GM23338 (cell line): ENCODE results near the gene HABP4. TPM values are rescaled to one million over a fixed set of nuclear protein-coding genes. Genes with fewer than 3 reads are reported as not detected.

Source experiments
- ATAC-seq: fragments of 200-7000 bp; cut with Tn5 transposase; 3 replicates; pipeline ENCODE4 v1.9.1; 2020
- DNase-seq: peaks from one replicate; pipeline ENCODE4 v3.0.0-alpha.2; 2015; ENCODE audit warnings: low spot score
- H2AFZ ChIP-seq: fragments of 200-600 bp; sonication (generic); 2 replicates; pipeline ENCODE4 v1.8.0; 2016; ENCODE audit warnings: antibody characterized with exemption, mild to moderate bottlenecking, moderate library complexity
- H3F3A ChIP-seq: fragments of 200-600 bp; sonication (generic); replicated peaks from 2 replicates; pipeline ENCODE4 v1.8.0; 2017; ENCODE audit warnings: antibody characterized with exemption, mixed run types, low read depth
- H3K27ac ChIP-seq: fragments of 200-600 bp; sonication (generic); 2 replicates; pipeline ENCODE4 v1.6.1; 2016; ENCODE audit warnings: low read depth
- H3K27me3 ChIP-seq: fragments of 200-600 bp; sonication (generic); 2 replicates; pipeline ENCODE4 v1.8.0; 2016; ENCODE audit warnings: mild to moderate bottlenecking, mixed run types, moderate library complexity; ENCODE audit not compliant: insufficient read depth
- H3K36me3 ChIP-seq: fragments of 200-600 bp; sonication (generic); 2 replicates; pipeline ENCODE4 v1.8.0; 2016; ENCODE audit warnings: mild to moderate bottlenecking; ENCODE audit not compliant: insufficient read depth
- H3K4me1 ChIP-seq: fragments of 200-600 bp; sonication (generic); 2 replicates; pipeline ENCODE4 v1.8.0; 2016; ENCODE audit warnings: mild to moderate bottlenecking, moderate library complexity; ENCODE audit not compliant: insufficient read depth
- H3K4me2 ChIP-seq: fragments of 200-600 bp; sonication (generic); 2 replicates; pipeline ENCODE4 v1.7.1; 2017; ENCODE audit warnings: mixed run types
- H3K4me3 ChIP-seq: fragments of 200-600 bp; sonication (generic); 2 replicates; pipeline ENCODE4 v1.6.1; 2016; ENCODE audit warnings: mixed run types
- H3K79me2 ChIP-seq: fragments of 200-600 bp; sonication (generic); replicated peaks from 2 replicates; pipeline ENCODE4 v1.8.0; 2017; ENCODE audit warnings: mild to moderate bottlenecking; ENCODE audit not compliant: insufficient read depth
- H3K9me2 ChIP-seq: fragments of 200-600 bp; sonication (generic); 2 replicates; pipeline ENCODE4 v1.8.0; 2017; ENCODE audit not compliant: insufficient read depth
- H4K20me1 ChIP-seq: fragments of 200-600 bp; sonication (generic); replicated peaks from 2 replicates; pipeline ENCODE4 v1.8.0; 2017; ENCODE audit warnings: mild to moderate bottlenecking; ENCODE audit not compliant: insufficient read depth
- H3K27ac Mint-ChIP-seq: 2 replicates; pipeline ENCODE4 v1.8.0; 2020; ENCODE audit warnings: inconsistent platforms, mild to moderate bottlenecking, moderate library complexity, mixed read lengths
- H3K27me3 Mint-ChIP-seq: 3 replicates; pipeline ENCODE4 v1.8.0; 2022; ENCODE audit warnings: low read depth, mild to moderate bottlenecking, moderate library complexity, mixed read lengths, inconsistent platforms; ENCODE audit not compliant: insufficient read depth, poor library complexity
- H3K36me3 Mint-ChIP-seq: 3 replicates; pipeline ENCODE4 v1.8.0; 2021; ENCODE audit warnings: low read depth, mild to moderate bottlenecking, inconsistent platforms, moderate library complexity, mixed read lengths
- H3K4me1 Mint-ChIP-seq: 3 replicates; pipeline ENCODE4 v1.8.0; 2020; ENCODE audit warnings: mild to moderate bottlenecking, inconsistent platforms, mixed read lengths
- H3K4me3 Mint-ChIP-seq: 3 replicates; pipeline ENCODE4 v1.8.0; 2021; ENCODE audit warnings: moderate library complexity, mild to moderate bottlenecking, inconsistent platforms, mixed read lengths
- H3K9me3 Mint-ChIP-seq: 3 replicates; pipeline ENCODE4 v1.8.0; 2020; ENCODE audit warnings: moderate library complexity, mild to moderate bottlenecking, inconsistent platforms, mixed read lengths
- EZH2 ChIP-seq: fragments of 200-600 bp; sonication (generic); IDR thresholded peaks from one replicate; pipeline ENCODE4 v1.8.0; 2017; ENCODE audit warnings: antibody characterized with exemption, mild to moderate bottlenecking, low read depth; ENCODE audit not compliant: unreplicated experiment
- EZH2phosphoT487 ChIP-seq: fragments of 200-600 bp; sonication (generic); IDR thresholded peaks from one replicate; pipeline ENCODE4 v1.8.1; 2018; ENCODE audit warnings: antibody characterized with exemption; ENCODE audit not compliant: unreplicated experiment
- JUNB ChIP-seq: IDR thresholded peaks from one replicate; pipeline ENCODE4 v1.6.1; 2016; ENCODE audit warnings: antibody characterized with exemption; ENCODE audit not compliant: unreplicated experiment
- POLR2AphosphoS5 ChIP-seq: IDR thresholded peaks from 2 replicates; pipeline ENCODE4 v1.6.1; 2016; ENCODE audit warnings: antibody characterized with exemption, low read depth
- ZNF114 ChIP-seq: fragments of 250-450 bp; sonication (Bioruptor Pico); IDR thresholded peaks from 2 replicates; pipeline ENCODE4 v1.5.0; 2020; ENCODE audit warnings: mild to moderate bottlenecking, moderate library complexity
- polyA plus RNA-seq: library from polyadenylated mRNA; unstranded; fragments of >200 nt; fragmentation: Nextera tagmentation; extraction: Ambion mirVana; gene quantifications from 2 replicates; pipeline ENCODE4 v1.2.1, GENCODE V29; 2016
- total RNA-seq: library from RNA; depleted of rRNA; stranded (reverse); fragments of >200 nt; shearing (Covaris generic); gene quantifications from 2 replicates; pipeline ENCODE4 v1.2.3, GENCODE V29; 2014
- TF ChIP-seq, protein P1 (sequence below): fragments of 250-450 bp; sonication (Bioruptor Pico); IDR thresholded peaks from 2 replicates; pipeline ENCODE4 v1.5.0; 2020; ENCODE audit warnings: mild to moderate bottlenecking, moderate library complexity
- TF ChIP-seq, protein P2 (sequence below): IDR thresholded peaks from one replicate; pipeline ENCODE4 v1.6.1; 2018; ENCODE audit warnings: antibody characterized with exemption; ENCODE audit not compliant: unreplicated experiment

HABP4 gene
- total and polyA plus RNA-seq, 2 experiments from 2014 or later, result 8.8 to 9.9 TPM

DNA sequence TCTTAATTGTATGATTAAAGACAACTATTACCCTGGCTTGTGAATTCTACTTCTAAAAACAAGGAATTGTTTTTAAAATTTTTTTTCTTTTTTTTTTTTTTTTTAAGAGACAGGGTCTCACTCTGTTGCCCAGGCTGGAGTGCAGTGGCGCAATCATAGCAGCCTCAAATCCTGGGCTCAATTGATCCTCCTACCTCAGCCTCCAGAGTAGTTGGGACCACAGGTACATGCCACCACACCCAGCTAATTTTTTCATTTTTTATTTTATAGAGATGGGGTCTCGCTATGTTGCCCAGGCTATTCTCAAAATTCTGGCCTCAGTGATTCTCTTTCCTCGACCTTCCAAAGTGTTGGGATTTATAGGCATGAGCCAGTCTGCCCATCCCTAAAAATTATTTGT, 62.3 kb downstream of the HABP4 start:
- Histone ChIP-seq H3K27ac (no peak overlapping the region), H3K4me2 (no peak overlapping the region), H3K27me3 (no peaks in the 10 kb centered on the region), H2AFZ (no peak overlapping the region), H3K79me2 (no peaks in the 10 kb centered on the region), H3K4me1 (peaks cover 25% of the 10 kb centered on the region; the same call in 1 of the 2 replicates), H3K36me3 (0 out of 2 replicates have a peak, but pooled peaks cover 2% of the 10 kb centered on the region), H3K4me3 (no peak overlapping the region), H4K20me1 (no peaks in the 10 kb centered on the region), H3F3A (no peaks in the 10 kb centered on the region), H3K9me2 (no peaks in the 10 kb centered on the region)
- Mint-ChIP-seq H3K27ac (no peak overlapping the region), H3K27me3 (peaks cover 2% of the 10 kb centered on the region), H3K9me3 (no peaks in the 10 kb centered on the region), H3K4me1 (peaks cover 12% of the 10 kb centered on the region), H3K36me3 (peaks cover 39% of the 10 kb centered on the region), H3K4me3 (no peak overlapping the region)
- no peak for ATAC-seq
- no peak for DNase-seq
- no peak for TF ChIP-seq EZH2phosphoT487
- TF ChIP-seq ZNF114 (CRISPR knock-in tag), result no peak
- TF ChIP-seq, protein P1, sequence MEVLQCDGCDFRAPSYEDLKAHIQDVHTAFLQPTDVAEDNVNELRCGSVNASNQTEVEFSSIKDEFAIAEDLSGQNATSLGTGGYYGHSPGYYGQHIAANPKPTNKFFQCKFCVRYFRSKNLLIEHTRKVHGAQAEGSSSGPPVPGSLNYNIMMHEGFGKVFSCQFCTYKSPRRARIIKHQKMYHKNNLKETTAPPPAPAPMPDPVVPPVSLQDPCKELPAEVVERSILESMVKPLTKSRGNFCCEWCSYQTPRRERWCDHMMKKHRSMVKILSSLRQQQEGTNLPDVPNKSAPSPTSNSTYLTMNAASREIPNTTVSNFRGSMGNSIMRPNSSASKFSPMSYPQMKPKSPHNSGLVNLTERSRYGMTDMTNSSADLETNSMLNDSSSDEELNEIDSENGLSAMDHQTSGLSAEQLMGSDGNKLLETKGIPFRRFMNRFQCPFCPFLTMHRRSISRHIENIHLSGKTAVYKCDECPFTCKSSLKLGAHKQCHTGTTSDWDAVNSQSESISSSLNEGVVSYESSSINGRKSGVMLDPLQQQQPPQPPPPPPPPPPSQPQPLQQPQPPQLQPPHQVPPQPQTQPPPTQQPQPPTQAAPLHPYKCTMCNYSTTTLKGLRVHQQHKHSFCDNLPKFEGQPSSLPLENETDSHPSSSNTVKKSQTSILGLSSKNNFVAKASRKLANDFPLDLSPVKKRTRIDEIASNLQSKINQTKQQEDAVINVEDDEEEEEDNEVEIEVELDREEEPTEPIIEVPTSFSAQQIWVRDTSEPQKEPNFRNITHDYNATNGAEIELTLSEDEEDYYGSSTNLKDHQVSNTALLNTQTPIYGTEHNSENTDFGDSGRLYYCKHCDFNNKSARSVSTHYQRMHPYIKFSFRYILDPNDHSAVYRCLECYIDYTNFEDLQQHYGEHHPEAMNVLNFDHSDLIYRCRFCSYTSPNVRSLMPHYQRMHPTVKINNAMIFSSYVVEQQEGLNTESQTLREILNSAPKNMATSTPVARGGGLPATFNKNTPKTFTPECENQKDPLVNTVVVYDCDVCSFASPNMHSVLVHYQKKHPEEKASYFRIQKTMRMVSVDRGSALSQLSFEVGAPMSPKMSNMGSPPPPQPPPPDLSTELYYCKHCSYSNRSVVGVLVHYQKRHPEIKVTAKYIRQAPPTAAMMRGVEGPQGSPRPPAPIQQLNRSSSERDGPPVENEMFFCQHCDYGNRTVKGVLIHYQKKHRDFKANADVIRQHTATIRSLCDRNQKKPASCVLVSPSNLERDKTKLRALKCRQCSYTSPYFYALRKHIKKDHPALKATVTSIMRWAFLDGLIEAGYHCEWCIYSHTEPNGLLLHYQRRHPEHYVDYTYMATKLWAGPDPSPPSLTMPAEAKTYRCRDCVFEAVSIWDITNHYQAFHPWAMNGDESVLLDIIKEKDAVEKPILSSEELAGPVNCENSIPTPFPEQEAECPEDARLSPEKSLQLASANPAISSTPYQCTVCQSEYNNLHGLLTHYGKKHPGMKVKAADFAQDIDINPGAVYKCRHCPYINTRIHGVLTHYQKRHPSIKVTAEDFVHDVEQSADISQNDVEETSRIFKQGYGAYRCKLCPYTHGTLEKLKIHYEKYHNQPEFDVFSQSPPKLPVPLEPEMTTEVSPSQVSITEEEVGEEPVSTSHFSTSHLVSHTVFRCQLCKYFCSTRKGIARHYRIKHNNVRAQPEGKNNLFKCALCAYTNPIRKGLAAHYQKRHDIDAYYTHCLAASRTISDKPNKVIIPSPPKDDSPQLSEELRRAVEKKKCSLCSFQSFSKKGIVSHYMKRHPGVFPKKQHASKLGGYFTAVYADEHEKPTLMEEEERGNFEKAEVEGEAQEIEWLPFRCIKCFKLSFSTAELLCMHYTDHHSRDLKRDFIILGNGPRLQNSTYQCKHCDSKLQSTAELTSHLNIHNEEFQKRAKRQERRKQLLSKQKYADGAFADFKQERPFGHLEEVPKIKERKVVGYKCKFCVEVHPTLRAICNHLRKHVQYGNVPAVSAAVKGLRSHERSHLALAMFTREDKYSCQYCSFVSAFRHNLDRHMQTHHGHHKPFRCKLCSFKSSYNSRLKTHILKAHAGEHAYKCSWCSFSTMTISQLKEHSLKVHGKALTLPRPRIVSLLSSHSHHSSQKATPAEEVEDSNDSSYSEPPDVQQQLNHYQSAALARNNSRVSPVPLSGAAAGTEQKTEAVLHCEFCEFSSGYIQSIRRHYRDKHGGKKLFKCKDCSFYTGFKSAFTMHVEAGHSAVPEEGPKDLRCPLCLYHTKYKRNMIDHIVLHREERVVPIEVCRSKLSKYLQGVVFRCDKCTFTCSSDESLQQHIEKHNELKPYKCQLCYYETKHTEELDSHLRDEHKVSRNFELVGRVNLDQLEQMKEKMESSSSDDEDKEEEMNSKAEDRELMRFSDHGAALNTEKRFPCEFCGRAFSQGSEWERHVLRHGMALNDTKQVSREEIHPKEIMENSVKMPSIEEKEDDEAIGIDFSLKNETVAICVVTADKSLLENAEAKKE (CRISPR knock-in tag), result no peak
- no peak for TF ChIP-seq POLR2AphosphoS5
- TF ChIP-seq, protein P2, sequence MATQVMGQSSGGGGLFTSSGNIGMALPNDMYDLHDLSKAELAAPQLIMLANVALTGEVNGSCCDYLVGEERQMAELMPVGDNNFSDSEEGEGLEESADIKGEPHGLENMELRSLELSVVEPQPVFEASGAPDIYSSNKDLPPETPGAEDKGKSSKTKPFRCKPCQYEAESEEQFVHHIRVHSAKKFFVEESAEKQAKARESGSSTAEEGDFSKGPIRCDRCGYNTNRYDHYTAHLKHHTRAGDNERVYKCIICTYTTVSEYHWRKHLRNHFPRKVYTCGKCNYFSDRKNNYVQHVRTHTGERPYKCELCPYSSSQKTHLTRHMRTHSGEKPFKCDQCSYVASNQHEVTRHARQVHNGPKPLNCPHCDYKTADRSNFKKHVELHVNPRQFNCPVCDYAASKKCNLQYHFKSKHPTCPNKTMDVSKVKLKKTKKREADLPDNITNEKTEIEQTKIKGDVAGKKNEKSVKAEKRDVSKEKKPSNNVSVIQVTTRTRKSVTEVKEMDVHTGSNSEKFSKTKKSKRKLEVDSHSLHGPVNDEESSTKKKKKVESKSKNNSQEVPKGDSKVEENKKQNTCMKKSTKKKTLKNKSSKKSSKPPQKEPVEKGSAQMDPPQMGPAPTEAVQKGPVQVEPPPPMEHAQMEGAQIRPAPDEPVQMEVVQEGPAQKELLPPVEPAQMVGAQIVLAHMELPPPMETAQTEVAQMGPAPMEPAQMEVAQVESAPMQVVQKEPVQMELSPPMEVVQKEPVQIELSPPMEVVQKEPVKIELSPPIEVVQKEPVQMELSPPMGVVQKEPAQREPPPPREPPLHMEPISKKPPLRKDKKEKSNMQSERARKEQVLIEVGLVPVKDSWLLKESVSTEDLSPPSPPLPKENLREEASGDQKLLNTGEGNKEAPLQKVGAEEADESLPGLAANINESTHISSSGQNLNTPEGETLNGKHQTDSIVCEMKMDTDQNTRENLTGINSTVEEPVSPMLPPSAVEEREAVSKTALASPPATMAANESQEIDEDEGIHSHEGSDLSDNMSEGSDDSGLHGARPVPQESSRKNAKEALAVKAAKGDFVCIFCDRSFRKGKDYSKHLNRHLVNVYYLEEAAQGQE, result no peak
- no peak for TF ChIP-seq EZH2
- TF ChIP-seq JUNB, result no peak
